ENCODE results near the gene TMEM43. TPM values are rescaled to one million over a fixed set of nuclear protein-coding genes. Genes with fewer than 3 reads are reported as not detected.

TMEM43 gene
- total and polyA plus RNA-seq, 5 experiments from 2014 or later, result 45.6 to 65.0 (median 52.4) TPM

DNA sequence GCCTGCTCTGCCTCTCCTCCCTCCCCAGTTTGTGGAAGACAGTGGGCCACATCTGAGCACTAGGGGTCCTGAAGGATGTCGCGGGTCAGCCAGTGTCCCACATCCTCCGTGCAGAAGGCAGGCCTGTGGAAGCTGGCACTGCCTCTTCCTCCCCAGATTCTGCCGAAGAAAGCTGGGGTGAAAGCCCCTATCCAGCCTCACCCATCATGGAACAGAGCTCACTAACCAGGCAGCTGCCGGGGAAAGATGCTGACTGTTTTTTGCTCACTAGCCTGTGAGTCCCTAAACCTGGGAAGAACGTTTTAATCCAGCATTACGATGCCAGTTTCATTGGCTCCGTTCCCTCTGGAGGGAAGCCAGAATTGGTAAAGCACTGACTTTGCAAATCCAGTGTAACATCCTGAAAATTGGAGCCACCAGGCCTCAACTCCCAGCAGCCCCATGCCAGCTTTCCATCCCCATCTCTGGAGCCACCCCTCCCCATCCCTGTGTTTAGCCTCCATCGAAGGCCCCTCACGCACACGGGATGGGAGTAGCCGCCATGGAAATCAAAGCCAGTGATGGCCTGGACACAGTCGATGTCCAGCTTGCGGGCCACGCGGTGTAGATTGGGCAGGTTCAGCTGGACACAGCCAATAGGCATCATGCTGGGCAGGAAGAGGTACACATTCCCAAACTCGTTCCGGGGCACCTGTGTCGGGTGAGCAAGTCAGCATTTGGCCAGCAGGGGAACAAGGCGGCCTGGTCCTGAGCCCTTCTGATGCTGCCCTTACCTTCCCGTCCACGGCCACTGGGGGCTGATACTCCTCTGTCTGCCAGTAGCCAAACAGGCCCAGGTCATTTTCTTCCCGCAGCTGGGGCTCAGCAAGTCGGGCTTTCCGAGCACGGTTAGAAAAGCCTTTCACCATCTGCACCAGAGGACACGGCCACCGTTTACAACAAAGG lies 23.5 kb downstream of the TMEM43 start:
- Mint-ChIP-seq H3K36me3 (peaks cover 0 to 59% (median 17%) of the 10 kb centered on the region in 3 donors), H3K9me3 (no peaks in the 10 kb centered on the region), H3K27me3 (no peaks in the 10 kb centered on the region), H3K27ac (peak overlapping the region; percentile 65 to 99 (median 93)), H3K4me1 (peaks cover 12 to 32% (median 28%) of the 10 kb centered on the region in 4 donors), H3K4me3 (no peak overlapping the region)
- ATAC-seq, result no peak
- no peak for DNase-seq
- POLR2A ChIA-PET, result no interaction called here

DNA sequence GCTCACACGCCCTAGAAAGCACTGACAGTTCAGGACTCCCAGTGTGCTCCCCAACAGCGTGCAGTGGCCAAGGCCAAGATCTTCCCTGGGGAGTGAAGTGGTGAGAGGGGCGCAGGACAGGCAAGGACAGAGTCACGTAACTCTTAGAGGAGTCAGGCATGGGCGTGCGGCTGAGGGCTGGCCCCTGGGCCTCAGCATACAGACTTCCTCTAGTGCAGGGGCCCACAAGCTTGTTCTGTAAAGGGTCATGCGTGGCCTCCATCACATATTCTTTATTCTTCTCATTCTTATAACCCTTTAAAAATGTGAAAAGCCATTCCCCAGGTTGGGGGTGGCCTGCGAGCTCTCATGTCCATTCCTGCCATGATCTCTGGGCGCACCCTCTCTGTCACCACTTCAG lies 25.2 kb downstream of the TMEM43 start:
- Mint-ChIP-seq H3K4me1 (peaks cover 17 to 31% (median 23%) of the 10 kb centered on the region in 4 donors), H3K27me3 (no peaks in the 10 kb centered on the region), H3K27ac (peak overlapping the region in 6 of 10 donors; percentile 17 to 87 (median 74)), H3K9me3 (no peaks in the 10 kb centered on the region), H3K36me3 (peaks cover 8 to 70% (median 16%) of the 10 kb centered on the region in 3 donors), H3K4me3 (no peak overlapping the region)
- POLR2A ChIA-PET, result no interaction called here
- no peak for DNase-seq
- ATAC-seq, result no peak

DNA sequence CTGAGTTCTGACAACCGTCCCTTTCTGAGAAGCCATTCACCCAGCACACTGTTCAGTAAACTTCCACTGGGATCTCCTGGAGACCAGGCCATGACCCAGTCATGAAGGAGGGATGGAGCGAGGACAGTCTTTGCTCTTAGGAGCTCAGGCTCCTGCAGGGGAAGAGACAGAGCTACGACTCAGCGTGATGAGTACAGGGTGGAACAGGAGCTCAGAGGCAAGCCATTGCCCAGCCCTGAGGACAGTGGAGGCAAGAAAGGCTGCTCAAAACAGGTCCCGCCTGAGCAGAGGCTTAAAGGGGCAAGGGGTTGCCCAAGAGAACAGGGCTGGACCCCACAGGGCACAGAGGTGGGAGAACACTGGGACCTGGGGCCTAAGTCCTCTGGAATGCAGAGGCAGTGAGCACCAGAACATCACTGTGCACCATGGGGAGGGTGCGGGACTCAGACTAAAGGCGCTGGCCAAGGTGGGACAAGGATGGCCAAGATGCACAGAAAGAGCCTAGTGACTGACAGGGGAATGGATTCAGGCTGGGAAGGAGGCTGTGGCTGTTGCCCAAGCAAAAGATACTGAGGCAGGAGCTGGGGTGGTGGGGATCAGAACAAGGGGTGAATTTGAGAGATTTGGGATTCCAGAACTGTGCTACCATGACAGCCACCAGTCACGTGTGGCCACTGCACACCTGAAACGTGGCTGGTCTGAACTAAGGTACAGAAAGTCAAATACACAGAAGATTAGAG lies 25.8 kb downstream of the TMEM43 start:
- peaks cover 15 to 29% (median 20%) of the 10 kb centered on the region in 4 donors for H3K4me1 Mint-ChIP-seq
- no peak overlapping the region for H3K4me3 Mint-ChIP-seq
- no peak for ATAC-seq
- H3K27me3 Mint-ChIP-seq, result no peaks in the 10 kb centered on the region
- no peaks in the 10 kb centered on the region for H3K9me3 Mint-ChIP-seq
- POLR2A ChIA-PET, result no interaction called here
- H3K36me3 Mint-ChIP-seq, result peaks cover 8 to 73% (median 16%) of the 10 kb centered on the region in 3 donors
- H3K27ac Mint-ChIP-seq, result peak overlapping the region in 9 of 10 donors; percentile 61 to 87 (median 75)
- DNase-seq, result no peak

DNA sequence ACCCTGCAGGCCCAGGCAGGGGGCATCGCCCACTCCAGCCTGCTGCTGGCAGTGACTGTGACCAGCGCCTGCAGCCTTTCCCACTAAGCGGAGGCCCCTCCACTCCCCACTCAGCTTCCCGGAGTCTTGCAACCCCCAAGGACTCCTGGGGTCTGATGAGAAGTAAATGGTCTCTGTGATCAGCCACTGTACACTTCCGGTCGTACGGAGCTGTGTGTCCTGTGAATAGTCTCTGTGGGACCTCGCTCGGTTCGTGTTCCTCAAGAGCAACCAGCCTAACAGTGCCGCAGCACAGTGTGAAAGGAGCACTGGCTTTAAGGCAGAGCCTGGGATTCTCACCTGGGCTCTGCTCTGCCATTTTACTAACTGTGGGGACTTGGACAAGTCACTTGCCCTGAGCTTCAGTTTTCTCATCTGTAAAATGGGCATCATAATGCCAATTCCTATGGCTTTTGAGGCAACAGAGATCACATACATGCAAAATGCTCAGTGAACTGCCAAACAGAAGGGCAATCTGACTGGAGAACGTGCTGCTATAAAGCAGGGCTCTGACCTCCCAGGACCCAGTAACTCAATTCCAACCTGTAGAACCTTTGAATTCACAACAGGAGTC lies 26.7 kb downstream of the TMEM43 start:
- DNase-seq, result no peak
- Mint-ChIP-seq H3K27ac (peak overlapping the region in 1 of 10 donors; percentile 25), H3K4me3 (no peak overlapping the region), H3K27me3 (no peaks in the 10 kb centered on the region), H3K36me3 (peaks cover 8 to 75% (median 17%) of the 10 kb centered on the region in 3 donors), H3K9me3 (no peaks in the 10 kb centered on the region), H3K4me1 (peaks cover 14 to 27% (median 22%) of the 10 kb centered on the region in 4 donors)
- ATAC-seq, result no peak
- POLR2A ChIA-PET, result interaction anchor here (0.8 to 1.6 kb wide), 2 partner anchors 26 to 27 kb away, joined by 3 to 4 read pairs; partner anchors contain the start of genes CHCHD4, LSM3, TMEM43 and XPC

DNA sequence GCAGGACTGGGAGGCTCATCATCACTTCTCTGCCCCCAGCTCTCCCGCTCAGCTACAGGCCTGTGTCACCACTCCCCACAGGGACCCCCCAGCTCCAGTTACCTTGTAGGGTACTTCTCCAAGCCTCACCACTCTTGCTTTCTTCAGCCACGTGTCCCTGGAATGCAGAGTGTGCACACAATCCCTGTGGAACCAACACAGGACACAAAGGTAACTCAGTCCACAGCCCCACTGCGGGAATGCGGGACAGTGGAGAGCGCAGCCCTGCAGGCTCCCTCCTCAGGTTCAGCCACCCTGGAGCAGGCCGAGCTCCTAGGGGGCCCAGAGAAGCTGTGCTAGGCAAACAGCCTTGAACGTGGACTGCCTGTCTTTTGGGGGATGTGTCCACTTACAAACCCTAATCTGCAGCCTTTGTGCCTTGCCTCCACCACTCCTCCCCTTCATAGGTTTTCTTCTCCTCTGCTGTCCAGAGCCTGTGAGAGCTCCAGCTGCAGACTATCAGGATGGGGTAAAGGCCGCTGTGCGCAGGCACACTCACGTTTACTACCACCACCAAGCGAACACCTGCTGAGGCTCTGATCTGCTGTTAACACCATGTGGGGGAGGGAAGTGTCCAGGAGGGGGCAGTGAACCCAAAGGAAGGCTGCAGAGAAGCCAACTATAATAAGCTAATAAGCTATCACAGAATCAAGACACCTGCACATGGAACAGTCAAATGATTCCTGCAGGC lies 27.5 kb downstream of the TMEM43 start:
- Mint-ChIP-seq H3K27ac (peak overlapping the region in 7 of 10 donors; percentile 40 to 73 (median 59)), H3K4me1 (peaks cover 17 to 34% (median 27%) of the 10 kb centered on the region in 4 donors), H3K9me3 (no peaks in the 10 kb centered on the region), H3K4me3 (no peak overlapping the region), H3K36me3 (peaks cover 8 to 75% (median 17%) of the 10 kb centered on the region in 3 donors), H3K27me3 (no peaks in the 10 kb centered on the region)
- ATAC-seq (peak; percentile 38 to 44), DNase-seq (no peak)
- POLR2A ChIA-PET, result interaction anchor here (0.8 to 1.6 kb wide), 4 partner anchors 9 to 27 kb away, joined by 3 to 4 read pairs (median 3); partner anchors contain the start of genes CHCHD4, LSM3, TMEM43 and XPC

DNA sequence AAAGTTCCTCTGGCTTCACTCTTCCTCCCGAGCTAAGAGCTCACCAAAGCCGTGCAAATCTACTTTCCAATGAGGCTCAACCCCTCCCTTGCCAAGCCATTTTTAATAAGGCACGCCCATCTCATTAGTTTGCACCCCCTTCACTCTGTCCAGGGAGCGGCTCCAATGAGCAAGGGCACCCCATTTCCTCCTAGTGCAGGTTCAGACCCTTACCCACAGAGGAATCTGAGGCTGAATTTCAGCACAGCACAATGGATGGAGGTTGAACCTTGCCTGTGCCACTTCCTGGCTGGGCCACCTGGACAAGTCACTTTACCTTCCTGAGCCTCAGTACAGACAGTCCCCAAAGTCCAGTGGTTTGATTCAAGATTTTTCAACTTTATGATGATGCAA lies 28.1 kb downstream of the TMEM43 start:
- H3K27me3 Mint-ChIP-seq, result no peaks in the 10 kb centered on the region
- no peak overlapping the region for H3K4me3 Mint-ChIP-seq
- POLR2A ChIA-PET, result interaction anchor here (1.2 to 1.6 kb wide), 3 partner anchors 9 to 28 kb away, joined by 3 to 4 read pairs (median 3); partner anchors contain the start of genes CHCHD4 and TMEM43
- no peaks in the 10 kb centered on the region for H3K9me3 Mint-ChIP-seq
- H3K36me3 Mint-ChIP-seq, result peaks cover 8 to 76% (median 22%) of the 10 kb centered on the region in 3 donors
- peak overlapping the region in 3 of 10 donors; percentile 20 to 73 (median 37) for H3K27ac Mint-ChIP-seq
- ATAC-seq (no peak), DNase-seq (no peak)
- H3K4me1 Mint-ChIP-seq, result peaks cover 19 to 40% (median 27%) of the 10 kb centered on the region in 4 donors

DNA sequence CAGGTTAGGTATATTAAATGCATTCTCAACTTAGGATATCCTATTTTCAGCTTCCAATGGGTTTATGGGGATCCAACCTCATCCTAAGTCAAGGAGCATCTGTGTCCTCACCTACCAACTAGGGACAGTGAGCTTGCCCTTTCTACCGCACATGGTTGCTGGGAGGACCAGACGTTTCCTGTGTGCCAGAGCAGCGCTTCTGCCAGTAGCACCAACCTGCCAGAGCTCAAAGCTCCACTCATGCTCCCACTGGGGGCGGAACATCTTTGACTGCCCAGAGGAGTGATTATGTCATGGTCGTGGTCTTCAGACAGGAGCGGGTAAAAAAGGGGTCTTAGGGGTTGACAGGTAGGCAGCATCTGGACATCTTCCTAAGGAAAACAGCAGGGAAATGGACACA lies 28.8 kb downstream of the TMEM43 start:
- ATAC-seq, result no peak
- Mint-ChIP-seq H3K36me3 (peaks cover 8 to 78% (median 23%) of the 10 kb centered on the region in 3 donors), H3K9me3 (no peaks in the 10 kb centered on the region), H3K27me3 (no peaks in the 10 kb centered on the region), H3K4me3 (no peak overlapping the region), H3K4me1 (peaks cover 22 to 47% (median 30%) of the 10 kb centered on the region in 4 donors), H3K27ac (peak overlapping the region in 8 of 10 donors; percentile 3 to 85 (median 54))
- no peak for DNase-seq
- POLR2A ChIA-PET, result interaction anchor here (1.2 to 1.3 kb wide), 2 partner anchors 8 to 14 kb away, joined by 3 read pairs; no protein-coding TSS in a partner anchor

DNA sequence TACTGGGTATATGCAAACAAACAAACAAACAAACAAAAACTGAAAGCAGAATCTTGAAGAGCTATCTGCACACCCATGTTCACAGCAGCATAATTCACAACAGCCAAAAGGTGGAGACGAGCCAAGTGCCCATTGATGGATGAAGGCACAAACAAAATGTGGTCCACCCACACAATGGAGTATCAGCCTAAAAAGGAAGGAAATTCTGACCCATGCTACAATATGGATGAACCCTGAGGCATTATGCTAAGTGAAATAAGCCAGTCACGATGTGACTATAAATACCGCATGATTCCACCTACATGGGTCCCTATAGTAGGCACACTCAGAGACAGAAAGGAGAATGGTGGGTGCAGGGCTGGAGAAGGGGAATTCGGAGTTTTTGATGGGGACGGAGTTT lies 29.4 kb downstream of the TMEM43 start:
- Mint-ChIP-seq H3K4me3 (no peak overlapping the region), H3K4me1 (peaks cover 22 to 51% (median 32%) of the 10 kb centered on the region in 4 donors), H3K36me3 (peaks cover 8 to 83% (median 28%) of the 10 kb centered on the region in 3 donors), H3K27ac (peak overlapping the region in 5 of 10 donors; percentile 12 to 79 (median 77)), H3K27me3 (no peaks in the 10 kb centered on the region), H3K9me3 (no peaks in the 10 kb centered on the region)
- POLR2A ChIA-PET, result no interaction called here
- DNase-seq, result no peak
- no peak for ATAC-seq

DNA sequence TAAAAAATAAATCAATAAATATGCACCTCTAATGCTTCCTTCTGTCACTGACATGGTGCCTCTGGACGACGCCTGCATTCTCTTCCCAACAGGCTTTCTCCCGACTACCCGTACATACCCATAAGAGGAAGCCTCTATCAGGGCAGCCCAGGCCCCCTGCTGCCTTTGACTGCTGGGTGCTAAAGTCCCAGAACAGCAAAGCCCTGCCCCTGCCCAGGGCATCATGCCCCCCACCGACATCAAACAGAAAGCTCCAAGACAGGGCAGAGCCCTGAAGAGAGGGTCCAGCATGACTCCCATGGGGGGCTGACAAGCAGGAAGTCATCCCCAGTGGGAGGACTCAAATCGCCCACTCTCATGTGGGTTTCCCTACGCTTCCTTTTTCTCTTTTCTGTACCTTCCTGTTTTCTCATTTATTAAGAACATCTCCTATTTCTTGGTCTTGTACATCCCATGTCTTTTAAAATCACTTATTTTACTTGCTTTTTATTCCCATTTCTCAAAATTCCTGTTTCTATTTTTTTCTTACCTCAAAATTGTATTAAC lies 30.1 kb downstream of the TMEM43 start:
- no peak for ATAC-seq
- Mint-ChIP-seq H3K27ac (peak overlapping the region in 7 of 10 donors; percentile 12 to 78 (median 40)), H3K4me3 (peak overlapping the region in 1 of 10 donors; percentile 28), H3K4me1 (peaks cover 22 to 51% (median 32%) of the 10 kb centered on the region in 4 donors), H3K36me3 (peaks cover 8 to 87% (median 33%) of the 10 kb centered on the region in 3 donors), H3K27me3 (no peaks in the 10 kb centered on the region), H3K9me3 (no peaks in the 10 kb centered on the region)
- POLR2A ChIA-PET, result no interaction called here
- no peak for DNase-seq

DNA sequence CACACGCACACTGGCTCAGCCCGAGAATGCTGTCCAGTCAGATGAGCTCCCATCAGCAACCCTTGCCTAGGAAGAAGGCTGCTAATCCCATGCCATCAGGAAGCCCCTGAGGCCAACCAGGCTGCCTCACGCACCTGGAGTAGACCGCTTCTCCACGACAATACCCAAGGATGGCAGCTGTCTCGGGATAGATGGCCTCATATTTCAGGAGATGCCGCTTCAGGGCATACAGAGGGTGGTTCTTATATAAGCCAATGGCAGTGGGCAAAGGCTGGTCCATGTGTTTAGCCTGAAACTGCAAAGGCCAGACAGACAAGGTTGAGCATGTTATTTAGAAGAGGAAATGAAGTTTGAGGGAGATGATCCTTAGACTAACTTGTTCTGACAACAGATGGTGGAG lies 31.3 kb downstream of the TMEM43 start:
- peaks cover 0 to 5% (median 3%) of the 10 kb centered on the region in 9 donors for H3K9me3 Mint-ChIP-seq
- H3K4me1 Mint-ChIP-seq, result peaks cover 22 to 51% (median 32%) of the 10 kb centered on the region in 4 donors
- peak overlapping the region in 2 of 10 donors; percentile 23 to 60 for H3K4me3 Mint-ChIP-seq
- H3K36me3 Mint-ChIP-seq, result peaks cover 17 to 92% (median 45%) of the 10 kb centered on the region in 3 donors
- H3K27me3 Mint-ChIP-seq, result no peaks in the 10 kb centered on the region
- POLR2A ChIA-PET, result no interaction called here
- no peak for ATAC-seq
- no peak for DNase-seq
- peak overlapping the region in 8 of 10 donors; percentile 22 to 88 (median 73) for H3K27ac Mint-ChIP-seq
